Measurements from ENCODE around the gene PTPRN2.

The PTPRN2 gene

DNA sequence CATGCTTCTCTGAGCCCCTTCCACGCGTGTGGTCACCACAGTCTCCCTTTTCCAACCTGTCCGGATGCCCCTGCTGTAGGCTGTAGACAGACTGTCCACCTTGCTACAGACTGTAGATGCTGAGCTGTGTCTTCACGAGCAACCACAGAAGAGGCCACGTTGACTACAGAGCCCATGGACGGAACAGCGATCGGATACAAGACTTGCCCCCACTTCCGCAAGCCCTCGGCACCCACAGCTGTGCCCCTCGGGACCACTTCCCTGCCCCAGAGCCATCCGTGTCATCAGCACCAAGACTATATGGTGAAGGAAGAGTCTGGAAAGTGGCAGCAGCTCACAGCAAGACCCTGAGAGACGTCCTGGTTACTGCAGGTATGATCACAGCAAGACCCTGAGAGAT is 759.4 kb downstream of the PTPRN2 start:
- POLR2A ChIA-PET: no interaction called here
- CTCF ChIA-PET: no interaction called here
- no peak for TF ChIP-seq FOXK2 (IDR thresholded peaks at IDR 0.05)
- no peak for TF ChIP-seq ELF4 (IDR thresholded peaks at IDR 0.05)
- TF ChIP-seq BHLHE40 (IDR thresholded peaks at IDR 0.05; ENCODE audit: borderline replicate concordance): no peak
- TF ChIP-seq NFRKB (IDR thresholded peaks at IDR 0.05): no peak
- no peak for TF ChIP-seq TARDBP (IDR thresholded peaks at IDR 0.05)
- no peak for TF ChIP-seq ZNF384 (IDR thresholded peaks at IDR 0.05)
- TF ChIP-seq, protein P1, sequence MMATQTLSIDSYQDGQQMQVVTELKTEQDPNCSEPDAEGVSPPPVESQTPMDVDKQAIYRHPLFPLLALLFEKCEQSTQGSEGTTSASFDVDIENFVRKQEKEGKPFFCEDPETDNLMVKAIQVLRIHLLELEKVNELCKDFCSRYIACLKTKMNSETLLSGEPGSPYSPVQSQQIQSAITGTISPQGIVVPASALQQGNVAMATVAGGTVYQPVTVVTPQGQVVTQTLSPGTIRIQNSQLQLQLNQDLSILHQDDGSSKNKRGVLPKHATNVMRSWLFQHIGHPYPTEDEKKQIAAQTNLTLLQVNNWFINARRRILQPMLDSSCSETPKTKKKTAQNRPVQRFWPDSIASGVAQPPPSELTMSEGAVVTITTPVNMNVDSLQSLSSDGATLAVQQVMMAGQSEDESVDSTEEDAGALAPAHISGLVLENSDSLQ (IDR thresholded peaks at IDR 0.05): no peak
- TF ChIP-seq FOXA1 (IDR thresholded peaks at IDR 0.05): no peak
- no peak for TF ChIP-seq ARNT (IDR thresholded peaks at IDR 0.05)
- TF ChIP-seq SUZ12 (IDR thresholded peaks at IDR 0.05): no peak
- DNase-seq (ENCODE audit: extremely low spot score): no peak

DNA sequence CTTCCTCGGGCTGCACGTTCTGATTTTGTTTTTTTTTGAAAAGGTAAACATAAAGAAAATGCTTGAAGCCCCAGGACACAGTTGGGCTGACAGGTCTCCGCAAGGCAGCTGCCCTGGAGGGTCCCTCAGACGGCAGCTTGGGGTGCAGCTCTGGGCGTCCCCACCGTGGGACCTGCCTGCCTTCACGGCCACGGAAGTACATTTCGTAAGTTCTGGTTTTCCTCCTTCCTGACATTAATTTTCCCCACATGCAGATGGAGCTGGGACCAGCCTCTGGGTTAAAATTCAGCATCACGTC is 759.8 kb downstream of the PTPRN2 start:
- TF ChIP-seq ARNT (IDR thresholded peaks at IDR 0.05) (no peak), BHLHE40 (IDR thresholded peaks at IDR 0.05; ENCODE audit: borderline replicate concordance) (no peak), FOXA1 (IDR thresholded peaks at IDR 0.05) (no peak), ELF4 (IDR thresholded peaks at IDR 0.05) (no peak), FOXK2 (IDR thresholded peaks at IDR 0.05) (no peak)
- TF ChIP-seq, protein P1 (IDR thresholded peaks at IDR 0.05): no peak
- DNase-seq (ENCODE audit: extremely low spot score): no peak
- CTCF ChIA-PET: no interaction called here
- POLR2A ChIA-PET: no interaction called here

DNA sequence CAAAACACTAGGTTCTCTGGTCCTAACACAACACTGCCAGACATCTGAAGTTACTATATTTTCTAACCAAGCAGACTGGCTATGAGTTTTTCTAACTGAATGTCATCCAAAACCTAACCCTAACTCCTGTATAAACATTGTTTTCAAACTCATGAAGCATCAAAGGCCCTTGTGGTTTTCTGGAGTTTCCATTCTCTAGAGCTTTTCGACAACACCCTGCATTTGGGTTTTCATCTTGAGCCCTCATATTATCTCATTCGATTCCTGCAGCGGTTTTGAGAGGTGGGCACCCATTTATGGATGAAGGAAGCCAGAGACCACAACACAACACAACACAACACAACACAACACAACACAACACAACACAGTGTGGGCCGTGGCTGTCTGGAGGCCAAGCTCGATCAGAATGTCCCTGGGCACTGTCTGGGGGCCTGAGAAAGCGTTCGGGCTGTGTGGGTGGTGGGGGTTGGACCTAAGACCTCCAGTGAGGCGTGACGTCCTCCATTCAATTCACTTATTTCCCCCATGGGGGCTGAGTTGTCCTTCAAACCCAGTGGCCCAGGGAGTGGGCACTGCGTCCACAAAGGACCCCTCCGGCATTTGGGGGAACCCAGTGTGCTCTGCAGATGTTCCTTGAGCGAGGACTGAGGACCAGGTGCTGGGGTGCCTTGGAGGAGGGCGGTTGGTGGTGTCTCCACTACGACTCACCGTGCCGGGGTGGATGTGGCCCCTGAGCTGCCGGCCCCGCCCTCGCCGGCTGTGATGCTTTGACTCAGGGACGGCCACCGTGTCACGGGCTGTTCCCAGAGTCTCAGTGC is 760.4 kb downstream of the PTPRN2 start:
- ChIA-PET CTCF (no interaction called here), POLR2A (no interaction called here)

DNA sequence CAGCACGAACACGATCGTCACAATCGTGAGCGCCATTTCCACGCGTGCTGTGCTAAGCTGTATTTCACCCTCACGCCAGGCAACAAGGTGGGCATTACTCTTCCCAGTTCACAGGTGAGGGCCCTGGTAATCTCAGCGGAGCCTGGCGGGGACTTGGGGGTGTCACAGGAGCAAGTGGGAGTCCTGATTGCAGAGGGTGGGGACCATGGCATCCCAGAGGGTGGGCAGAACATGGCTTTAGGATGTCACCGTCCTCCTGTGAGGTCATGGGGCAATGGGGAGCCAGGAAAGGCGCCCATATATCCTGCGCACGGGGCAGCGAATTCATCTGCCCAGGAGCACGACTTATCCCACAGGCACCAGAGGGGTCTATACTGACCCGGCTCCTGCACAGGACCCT is 761.1 kb downstream of the PTPRN2 start:
- DNase-seq (ENCODE audit: extremely low spot score): no peak
- TF ChIP-seq L3MBTL2 (conservative IDR thresholded peaks at IDR 0.05): no peak
- no peak for TF ChIP-seq SP1 (IDR thresholded peaks at IDR 0.05)
- TF ChIP-seq TARDBP (IDR thresholded peaks at IDR 0.05): no peak
- no peak for TF ChIP-seq LEF1 (IDR thresholded peaks at IDR 0.05; ENCODE audit: borderline replicate concordance)
- TF ChIP-seq FOXK2 (IDR thresholded peaks at IDR 0.05): no peak
- POLR2A ChIA-PET: no interaction called here
- CTCF ChIA-PET: no interaction called here

More for the DNA sequence above, 760.4 kb downstream of the PTPRN2 start:
- TF ChIP-seq FOXK2 (IDR thresholded peaks at IDR 0.05) (no peak), CTBP1 (IDR thresholded peaks at IDR 0.05; ENCODE audit: borderline replicate concordance) (no peak), NFRKB (IDR thresholded peaks at IDR 0.05) (no peak), SUZ12 (IDR thresholded peaks at IDR 0.05) (no peak)
- TF ChIP-seq, protein P1 (IDR thresholded peaks at IDR 0.05): no peak
- DNase-seq (ENCODE audit: extremely low spot score): no peak

DNA sequence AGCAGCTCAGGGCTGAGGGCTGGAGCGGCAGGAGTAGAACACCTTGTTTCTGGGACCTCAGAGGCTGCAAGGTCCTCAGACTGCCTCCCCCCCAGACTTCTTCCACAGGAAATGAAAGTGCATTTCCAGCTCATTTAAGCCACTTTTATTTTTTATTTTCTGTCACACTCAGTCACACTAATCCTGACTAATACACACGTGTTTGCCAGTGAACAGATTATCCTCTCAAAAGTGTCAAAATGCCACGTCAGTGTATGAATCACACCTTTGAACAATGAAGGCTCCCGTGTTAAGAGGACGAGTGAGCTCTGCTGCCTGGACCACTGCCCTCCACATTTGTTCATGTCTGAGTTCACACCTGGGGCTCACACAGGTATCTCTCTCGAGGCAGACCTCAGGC is 762.3 kb downstream of the PTPRN2 start:
- DNase-seq (ENCODE audit: extremely low spot score): no peak
- TF ChIP-seq CTBP1 (IDR thresholded peaks at IDR 0.05; ENCODE audit: borderline replicate concordance) (no peak), SP1 (IDR thresholded peaks at IDR 0.05) (no peak), FOXM1 (IDR thresholded peaks at IDR 0.05; ENCODE audit: borderline replicate concordance) (no peak), ZNF384 (IDR thresholded peaks at IDR 0.05) (no peak), LEF1 (IDR thresholded peaks at IDR 0.05; ENCODE audit: borderline replicate concordance) (no peak), NFRKB (IDR thresholded peaks at IDR 0.05) (no peak), SUZ12 (IDR thresholded peaks at IDR 0.05) (no peak), TARDBP (IDR thresholded peaks at IDR 0.05) (no peak), ARNT (IDR thresholded peaks at IDR 0.05) (no peak), FOXA1 (IDR thresholded peaks at IDR 0.05) (no peak), L3MBTL2 (conservative IDR thresholded peaks at IDR 0.05) (no peak), ELF4 (IDR thresholded peaks at IDR 0.05) (no peak), BHLHE40 (IDR thresholded peaks at IDR 0.05; ENCODE audit: borderline replicate concordance) (no peak), FOXK2 (IDR thresholded peaks at IDR 0.05) (no peak), HDGF (IDR thresholded peaks at IDR 0.05; ENCODE audit: borderline replicate concordance) (no peak)
- TF ChIP-seq, protein P1 (IDR thresholded peaks at IDR 0.05): no peak
- CTCF ChIA-PET: no interaction called here
- POLR2A ChIA-PET: no interaction called here

DNA sequence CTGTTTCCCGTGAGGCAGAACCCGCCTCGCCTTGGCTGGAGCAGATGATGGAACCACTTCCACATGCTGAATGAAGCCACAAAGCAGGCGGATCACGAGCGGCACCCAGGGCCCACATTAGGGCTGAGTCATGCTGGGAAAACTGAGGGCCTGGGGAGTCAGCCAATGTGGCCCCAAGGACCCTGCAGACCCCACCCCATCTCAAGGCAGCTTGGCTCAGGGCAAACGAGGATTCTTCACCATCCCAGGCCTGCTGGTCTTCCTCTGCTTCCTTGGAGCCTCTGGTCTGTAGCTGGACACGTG is 762.9 kb downstream of the PTPRN2 start:
- TF ChIP-seq SP1 (IDR thresholded peaks at IDR 0.05): no peak
- no peak for TF ChIP-seq BHLHE40 (IDR thresholded peaks at IDR 0.05; ENCODE audit: borderline replicate concordance)
- no peak for TF ChIP-seq FOXK2 (IDR thresholded peaks at IDR 0.05)
- TF ChIP-seq ZNF384 (IDR thresholded peaks at IDR 0.05): no peak
- no peak for TF ChIP-seq SUZ12 (IDR thresholded peaks at IDR 0.05)
- TF ChIP-seq ARNT (IDR thresholded peaks at IDR 0.05): no peak
- TF ChIP-seq HDGF (IDR thresholded peaks at IDR 0.05; ENCODE audit: borderline replicate concordance): no peak
- no peak for TF ChIP-seq FOXM1 (IDR thresholded peaks at IDR 0.05; ENCODE audit: borderline replicate concordance)
- no peak for TF ChIP-seq L3MBTL2 (conservative IDR thresholded peaks at IDR 0.05)
- no peak for TF ChIP-seq LEF1 (IDR thresholded peaks at IDR 0.05; ENCODE audit: borderline replicate concordance)
- ChIA-PET POLR2A (no interaction called here), CTCF (no interaction called here)
- DNase-seq (ENCODE audit: extremely low spot score): no peak
